Measurements from ENCODE around the gene ABI2. TPM values are rescaled to one million over a fixed set of nuclear protein-coding genes. Genes with fewer than 3 reads are reported as not detected.

ABI2 gene
- total and polyA plus RNA-seq, 9 donors, result 25.0 to 91.6 (median 66.2) TPM

- intact Hi-C loops (cut with DNase I), result no loop called here
- Histone ChIP-seq H3K4me3 (no peak overlapping the region), H3K36me3 (no peaks in the 10 kb centered on the region), H3K27ac (no peak overlapping the region), H3K9me3 (no peaks in the 10 kb centered on the region), H3K27me3 (no peaks in the 10 kb centered on the region), H3K4me1 (ENCODE audit: insufficient read depth) (no peaks in the 10 kb centered on the region)
- DNase-seq, result no peak
- no peak for TF ChIP-seq CTCF (IDR thresholded peaks at IDR 0.05)
- TF ChIP-seq EP300 (IDR thresholded peaks at IDR 0.05), result no peak
Observed at GRCh38 chr2:203404996-203405395, 76.8 kb downstream of the ABI2 start.

GRCh38 chr2:203407496-203407895, 79.3 kb downstream of the ABI2 start:
- Histone ChIP-seq H3K27me3 (no peaks in the 10 kb centered on the region), H3K4me3 (no peak overlapping the region), H3K9me3 (no peaks in the 10 kb centered on the region), H3K27ac (no peak overlapping the region), H3K4me1 (ENCODE audit: insufficient read depth) (no peaks in the 10 kb centered on the region), H3K36me3 (no peaks in the 10 kb centered on the region)
- intact Hi-C loops (cut with DNase I), result no loop called here
- no peak for DNase-seq
- no peak for TF ChIP-seq EP300 (IDR thresholded peaks at IDR 0.05)
- no peak for TF ChIP-seq CTCF (IDR thresholded peaks at IDR 0.05)
- no peak for TF ChIP-seq POLR2A (IDR thresholded peaks at IDR 0.05)

GRCh38 chr2:203412546-203413331, 84.5 kb downstream of the ABI2 start:
- 46 to 73% (median 56%) methylated on average over 7 of the region's 7 CpGs for WGBS, 3 donors
- no peaks in the 10 kb centered on the region for H3K36me3 ChIP-seq
- H3K27me3 ChIP-seq, result no peaks in the 10 kb centered on the region
- no peak overlapping the region for H3K27ac ChIP-seq
- TF ChIP-seq CTCF (IDR thresholded peaks at IDR 0.05), result no peak
- TF ChIP-seq EP300 (IDR thresholded peaks at IDR 0.05), result no peak
- no peak for TF ChIP-seq POLR2A (IDR thresholded peaks at IDR 0.05)
- no peaks in the 10 kb centered on the region for H3K4me1 ChIP-seq (ENCODE audit: insufficient read depth)
- intact Hi-C loops (cut with DNase I), result loop anchor here in 1 of 4 donors (1.0 kb wide), 1 partner anchor 17 kb away; no protein-coding TSS in a partner anchor
- H3K4me3 ChIP-seq, result no peak overlapping the region
- no peak for DNase-seq
- H3K9me3 ChIP-seq, result no peaks in the 10 kb centered on the region

- intact Hi-C loops (cut with DNase I), result loop anchor here in 1 of 4 donors (1.0 kb wide), 1 partner anchor 18 kb away; no protein-coding TSS in a partner anchor
- TF ChIP-seq CTCF (IDR thresholded peaks at IDR 0.05), result no peak
- no peak for TF ChIP-seq EP300 (IDR thresholded peaks at IDR 0.05)
- TF ChIP-seq POLR2A (IDR thresholded peaks at IDR 0.05), result no peak
Observed at GRCh38 chr2:203413796-203414195, 85.6 kb downstream of the ABI2 start.

More at GRCh38 chr2:203413796-203414195, 85.6 kb downstream of the ABI2 start:
- Histone ChIP-seq H3K27me3 (no peaks in the 10 kb centered on the region), H3K4me1 (ENCODE audit: insufficient read depth) (no peaks in the 10 kb centered on the region), H3K27ac (no peak overlapping the region), H3K9me3 (no peaks in the 10 kb centered on the region), H3K36me3 (no peaks in the 10 kb centered on the region), H3K4me3 (no peak overlapping the region)
- no peak for DNase-seq

Data from ovary (tissue), 9 donors.